Measurements from ENCODE around the gene STXBP5.

The STXBP5 gene

GRCh38 chr6:147201885-147202515, 2.2 kb upstream of the STXBP5 start:
- H3K9me3 ChIP-seq (ENCODE audit: severe bottlenecking) = no peaks in the 10 kb centered on the region
- peak overlapping the region; percentile 59 for H3K4me3 ChIP-seq (ENCODE audit: severe bottlenecking)
- no peaks in the 10 kb centered on the region for H3K27me3 ChIP-seq (ENCODE audit: insufficient read depth, poor library complexity, severe bottlenecking)
- H3K36me3 ChIP-seq (ENCODE audit: low read depth) = no peaks in the 10 kb centered on the region
- ATAC-seq (ENCODE audit: low read depth) = 0 out of 3 replicates have a peak, but pooled peaks have one; percentile 13
- no peak for DNase-seq (ENCODE audit: low spot score)
- peaks cover 15% of the 10 kb centered on the region for H3K4me1 ChIP-seq (ENCODE audit: insufficient read depth, poor library complexity, severe bottlenecking)
- H3K27ac ChIP-seq (ENCODE audit: poor library complexity, severe bottlenecking) = peak overlapping the region; percentile 83
- no peak for TF ChIP-seq CTCF (IDR thresholded peaks at IDR 0.05; ENCODE audit: poor library complexity, severe bottlenecking)

- peak overlapping the region; percentile 83 for H3K27ac ChIP-seq (ENCODE audit: poor library complexity, severe bottlenecking)
- no peaks in the 10 kb centered on the region for H3K9me3 ChIP-seq (ENCODE audit: severe bottlenecking)
- no peaks in the 10 kb centered on the region for H3K27me3 ChIP-seq (ENCODE audit: insufficient read depth, poor library complexity, severe bottlenecking)
- peak overlapping the region; percentile 59 for H3K4me3 ChIP-seq (ENCODE audit: severe bottlenecking)
- H3K4me1 ChIP-seq (ENCODE audit: insufficient read depth, poor library complexity, severe bottlenecking) = peaks cover 22% of the 10 kb centered on the region
- DNase-seq (ENCODE audit: low spot score) (peak; percentile 75), ATAC-seq (ENCODE audit: low read depth) (peak; percentile 86)
- TF ChIP-seq CTCF (IDR thresholded peaks at IDR 0.05; ENCODE audit: poor library complexity, severe bottlenecking) = no peak
- peaks cover 3% of the 10 kb centered on the region; the same call in 1 of the 2 replicates for H3K36me3 ChIP-seq (ENCODE audit: low read depth)
These were observed 1.5 kb upstream of the STXBP5 start for GRCh38 chr6:147202516-147203310.

GRCh38 chr6:147203311-147204059, 732 bp upstream of the STXBP5 start:
- peaks cover 30% of the 10 kb centered on the region for H3K4me1 ChIP-seq (ENCODE audit: insufficient read depth, poor library complexity, severe bottlenecking)
- peak; percentile 52 for ATAC-seq (ENCODE audit: low read depth)
- H3K36me3 ChIP-seq (ENCODE audit: low read depth) = peaks cover 11% of the 10 kb centered on the region
- H3K4me3 ChIP-seq (ENCODE audit: severe bottlenecking) = peak overlapping the region; percentile 59
- peak overlapping the region; percentile 83 for H3K27ac ChIP-seq (ENCODE audit: poor library complexity, severe bottlenecking)
- no peaks in the 10 kb centered on the region for H3K9me3 ChIP-seq (ENCODE audit: severe bottlenecking)
- peak; percentile 55 for DNase-seq (ENCODE audit: low spot score)
- no peaks in the 10 kb centered on the region for H3K27me3 ChIP-seq (ENCODE audit: insufficient read depth, poor library complexity, severe bottlenecking)
- TF ChIP-seq CTCF (IDR thresholded peaks at IDR 0.05; ENCODE audit: poor library complexity, severe bottlenecking) = no peak

- Histone ChIP-seq H3K27me3 (ENCODE audit: insufficient read depth, poor library complexity, severe bottlenecking) (no peaks in the 10 kb centered on the region), H3K4me3 (ENCODE audit: severe bottlenecking) (peak overlapping the region; percentile 59), H3K4me1 (ENCODE audit: insufficient read depth, poor library complexity, severe bottlenecking) (peaks cover 33% of the 10 kb centered on the region), H3K36me3 (ENCODE audit: low read depth) (peaks cover 14% of the 10 kb centered on the region), H3K9me3 (ENCODE audit: severe bottlenecking) (no peaks in the 10 kb centered on the region), H3K27ac (ENCODE audit: poor library complexity, severe bottlenecking) (peak overlapping the region; percentile 83)
- ATAC-seq (ENCODE audit: low read depth) (no peak), DNase-seq (ENCODE audit: low spot score) (no peak)
- no peak for TF ChIP-seq CTCF (IDR thresholded peaks at IDR 0.05; ENCODE audit: poor library complexity, severe bottlenecking)
These were observed 660 bp downstream of the STXBP5 start for GRCh38 chr6:147204843-147205311.

Measured in RWPE2 (cell line).